H54 (cell line): Measurements from ENCODE around the gene SHROOM3.
"Not testable (repeated sequence)": the region's sequence is repeated elsewhere in the genome, so short reads cannot be mapped to it uniquely, and the experiment has no call there.

ENCODE experiments used
- DNase-seq: peaks from one replicate; pipeline ENCODE4 v3.0.0; 2011; ENCODE audit warnings: low spot score, mixed read lengths; ENCODE audit not compliant: insufficient read length
- FAIRE-seq: peaks from 3 replicates; lab custom pipeline; 2011; peaks lifted over from hg19 to GRCh38; lab: Jason Lieb, UNC
- POLR2A ChIP-seq: IDR thresholded peaks from 2 replicates; pipeline ENCODE4 v1.6.1; 2011; ENCODE audit warnings: low read depth, mild to moderate bottlenecking, low read length

Gene SHROOM3

GRCh38 chr4:76429636-76430035 is 5.4 kb upstream of the SHROOM3 start:
- FAIRE-seq, result no peak
- TF ChIP-seq POLR2A, result no peak
- DNase-seq, result no peak

GRCh38 chr4:76430519-76431388 is 4.3 kb upstream of the SHROOM3 start:
- FAIRE-seq, result no peak
- no peak for DNase-seq
- TF ChIP-seq POLR2A, result no peak

DNA sequence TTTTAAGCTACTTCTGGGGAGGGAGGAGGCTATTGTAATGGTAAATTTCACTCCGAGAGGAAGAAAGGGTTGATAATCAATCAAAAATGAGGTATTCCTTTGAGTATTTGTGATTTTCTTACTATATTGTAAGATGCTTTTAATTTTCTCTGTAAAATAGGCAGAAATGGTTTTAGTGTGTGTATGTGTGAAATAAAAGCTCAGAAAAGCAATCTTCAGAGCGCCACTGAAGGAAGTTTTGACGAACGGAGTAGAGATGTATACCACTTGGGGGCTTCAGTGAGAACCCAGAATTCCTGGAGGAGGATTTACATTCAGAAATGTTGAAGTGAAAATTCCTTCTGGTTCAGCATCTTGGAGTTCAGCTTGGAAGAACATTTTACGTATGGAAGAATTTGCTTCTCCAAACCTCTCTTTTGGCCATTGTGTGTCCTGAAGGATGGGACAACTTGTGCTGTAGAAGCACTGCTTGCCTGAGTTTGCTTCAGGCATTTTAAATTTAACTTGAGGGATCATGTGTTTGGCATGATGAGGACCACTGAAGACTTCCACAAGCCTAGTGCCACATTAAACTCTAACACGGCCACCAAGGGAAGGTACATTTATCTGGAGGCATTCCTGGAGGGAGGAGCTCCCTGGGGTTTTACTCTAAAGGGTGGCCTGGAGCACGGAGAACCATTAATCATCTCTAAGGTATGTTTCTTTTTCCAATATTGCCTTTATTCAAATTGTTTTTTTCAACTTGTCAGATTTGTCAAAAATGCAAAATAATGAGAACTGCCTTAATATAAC is 695 bp downstream of the SHROOM3 start:
- DNase-seq (no peak), FAIRE-seq (no peak)
- no peak for TF ChIP-seq POLR2A

GRCh38 chr4:76439491-76439890 is 4.5 kb downstream of the SHROOM3 start:
- no peak for TF ChIP-seq POLR2A
- FAIRE-seq (no peak), DNase-seq (no peak)

DNA sequence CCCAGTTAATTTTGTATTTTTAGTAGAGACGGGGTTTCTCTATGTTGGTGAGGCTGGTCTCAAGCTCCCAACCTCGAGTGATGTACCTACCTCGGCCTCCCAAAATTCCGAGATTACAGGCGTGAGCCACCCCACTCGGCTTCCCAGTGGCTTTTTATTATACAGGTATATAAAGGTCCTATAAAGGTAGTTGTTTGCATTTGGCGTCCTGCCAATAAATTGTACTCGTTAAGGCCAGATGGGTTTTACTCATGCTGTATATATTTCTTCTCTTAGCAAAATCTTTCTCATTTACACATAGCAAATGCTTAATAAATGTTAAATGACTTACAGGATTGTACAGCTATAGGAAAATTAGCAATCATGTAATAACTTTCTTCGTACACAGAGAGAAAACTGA is 6.9 kb downstream of the SHROOM3 start:
- no peak for TF ChIP-seq POLR2A
- no peak for FAIRE-seq
- no peak for DNase-seq

GRCh38 chr4:76442807-76443206 is 7.8 kb downstream of the SHROOM3 start:
- FAIRE-seq, result no peak
- no peak for DNase-seq
- no peak for TF ChIP-seq POLR2A

DNA sequence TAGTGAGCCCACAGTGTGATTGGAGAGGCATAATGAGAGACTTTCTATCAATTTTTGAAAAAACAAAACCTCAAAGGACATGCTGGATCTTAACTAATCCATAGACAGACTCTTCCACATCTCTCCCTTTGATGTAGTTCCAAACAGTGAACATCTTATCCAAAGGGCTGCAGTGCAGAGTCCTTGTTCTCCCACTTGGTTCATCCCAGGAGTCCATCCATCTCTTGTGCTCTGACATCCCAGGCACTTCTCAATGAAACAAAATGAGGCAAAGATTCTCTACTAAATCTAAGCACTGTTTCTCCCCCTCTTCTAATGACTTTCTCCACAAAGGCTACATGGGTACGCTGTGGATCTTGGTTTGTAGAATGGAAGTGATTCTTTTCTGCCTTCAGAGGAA is 8.3 kb downstream of the SHROOM3 start:
- FAIRE-seq (no peak), DNase-seq (no peak)
- no peak for TF ChIP-seq POLR2A

DNA sequence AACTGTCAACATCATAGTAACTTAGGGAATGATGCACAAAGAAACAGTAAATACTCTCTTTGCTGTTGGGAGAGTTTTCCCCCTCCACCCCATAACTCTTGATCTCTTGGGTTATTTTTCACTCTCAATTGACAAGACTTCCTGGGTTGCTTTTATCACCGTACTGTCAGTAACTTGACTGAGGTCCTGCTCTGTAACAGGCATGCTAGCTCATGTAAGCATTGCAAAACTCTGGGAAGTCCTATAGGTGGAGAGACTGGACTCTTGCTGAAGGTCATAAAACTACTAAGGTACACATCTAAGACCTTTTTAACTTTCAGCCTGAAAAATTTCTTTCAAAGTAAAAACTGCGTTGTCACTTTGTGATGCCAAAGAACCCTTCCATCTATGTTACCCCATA is 10.9 kb downstream of the SHROOM3 start:
- no peak for TF ChIP-seq POLR2A
- FAIRE-seq (no peak), DNase-seq (no peak)

DNA sequence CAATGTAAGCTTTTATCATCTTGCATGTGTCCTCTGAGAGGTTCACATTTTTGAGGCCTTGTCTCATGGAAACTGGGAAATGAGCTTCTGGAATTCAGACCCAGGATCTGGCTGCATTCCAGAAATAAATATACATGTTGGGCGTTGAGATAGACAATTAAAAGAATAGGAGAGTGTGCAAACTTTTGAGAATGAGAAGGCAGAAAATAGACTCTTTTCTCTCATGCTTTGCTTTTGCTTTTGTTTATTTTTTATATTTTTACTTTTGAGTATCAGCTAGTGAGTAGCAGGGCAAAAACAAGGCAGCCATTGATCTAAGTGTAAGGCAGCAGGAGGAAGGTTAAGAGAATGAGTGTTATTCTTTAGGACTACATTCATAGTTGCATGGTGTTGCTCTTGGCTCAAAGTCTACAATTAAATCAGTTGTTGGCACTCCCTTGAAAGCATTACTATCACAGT is 12.4 kb downstream of the SHROOM3 start:
- no peak for DNase-seq
- FAIRE-seq, result no peak
- no peak for TF ChIP-seq POLR2A

- TF ChIP-seq POLR2A, result no peak
- FAIRE-seq (no peak), DNase-seq (no peak)
Measured at GRCh38 chr4:76448211-76448610, 13.2 kb downstream of the SHROOM3 start.

DNA sequence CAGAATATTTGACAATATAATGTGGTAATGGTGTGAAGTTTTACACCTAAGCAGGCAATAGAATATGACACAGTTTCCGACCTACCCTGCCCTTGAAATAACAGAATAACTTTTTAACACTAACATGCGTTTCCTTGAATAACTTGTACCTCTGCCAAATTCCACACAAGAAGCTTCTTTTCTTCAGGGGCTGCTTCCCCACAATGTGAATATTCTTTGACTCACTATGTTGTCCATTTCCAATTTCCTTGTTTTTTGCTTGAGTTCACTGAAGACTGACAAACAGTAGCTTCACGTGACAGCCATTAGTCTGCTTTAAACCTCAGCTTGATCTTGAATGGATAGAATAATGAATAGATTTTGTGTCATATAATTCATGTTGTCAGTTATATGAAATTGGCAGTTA is 14.3 kb downstream of the SHROOM3 start:
- TF ChIP-seq POLR2A, result no peak
- no peak for FAIRE-seq
- DNase-seq, result no peak

GRCh38 chr4:76449833-76450232 is 14.8 kb downstream of the SHROOM3 start:
- FAIRE-seq (no peak), DNase-seq (no peak)
- TF ChIP-seq POLR2A, result no peak

DNA sequence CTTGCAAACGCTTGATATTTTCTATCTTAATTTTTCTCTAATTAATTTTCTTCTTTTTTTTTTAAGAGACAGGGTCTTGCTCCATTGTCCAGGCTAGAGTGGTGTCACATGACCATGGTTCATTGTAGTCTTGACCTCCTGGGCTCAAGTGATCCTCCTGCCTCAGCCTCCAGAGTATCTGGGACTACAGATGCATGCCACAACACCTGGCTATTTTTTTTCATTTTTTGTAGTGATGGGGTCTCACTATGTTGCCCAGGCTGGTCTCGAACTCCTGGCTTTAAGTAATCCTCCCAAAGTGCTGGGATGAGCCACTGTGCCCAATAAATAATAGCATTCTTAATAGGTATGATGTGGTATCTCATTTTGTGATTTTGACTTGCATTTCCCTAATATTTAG is 18.2 kb downstream of the SHROOM3 start:
- FAIRE-seq (no peak), DNase-seq (no peak)
- no peak for TF ChIP-seq POLR2A

DNA sequence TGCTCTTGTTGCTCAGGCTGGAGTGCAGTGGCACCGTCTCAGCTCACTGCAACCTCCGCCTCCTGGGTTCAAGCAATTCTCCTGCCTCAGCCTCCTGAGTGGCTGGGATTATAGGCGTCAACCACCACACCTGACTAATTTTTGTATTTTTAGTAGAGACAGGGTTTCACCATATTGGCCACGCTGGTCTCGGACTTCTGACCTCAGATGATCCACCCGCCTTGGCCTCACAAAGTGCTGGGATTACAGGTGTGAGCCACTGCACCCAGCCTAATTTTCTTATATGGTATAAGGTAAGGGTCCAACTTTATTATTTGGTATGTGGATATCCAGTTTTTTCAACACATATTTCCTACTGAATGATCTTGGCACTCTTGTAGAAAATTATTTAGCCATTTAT is 19.0 kb downstream of the SHROOM3 start:
- not testable (repeated sequence) for FAIRE-seq, DNase-seq
